Neural crest cell (in vitro differentiated cells): ENCODE measurements around the gene CD101. TPM values are rescaled to one million over a fixed set of nuclear protein-coding genes. Genes with fewer than 3 reads are reported as not detected.

Source experiments
- DNase-seq: peaks from one replicate; pipeline ENCODE4 v3.0.0; 2021; ENCODE audit warnings: low read depth, mixed read lengths, low spot score
- H3K27ac Mint-ChIP-seq: one replicate; pipeline ENCODE4 v1.8.0; 2021; ENCODE audit warnings: mild to moderate bottlenecking, mixed read lengths; ENCODE audit not compliant: unreplicated experiment
- H3K27me3 Mint-ChIP-seq: 2 replicates; pipeline ENCODE4 v1.8.0; 2021; ENCODE audit warnings: low read depth, mild to moderate bottlenecking, mixed read lengths
- H3K36me3 Mint-ChIP-seq: 2 replicates; pipeline ENCODE4 v1.8.0; 2021; ENCODE audit warnings: low read depth, mild to moderate bottlenecking, mixed read lengths
- H3K4me1 Mint-ChIP-seq: 2 replicates; pipeline ENCODE4 v1.8.0; 2021; ENCODE audit warnings: mixed read lengths
- H3K4me3 Mint-ChIP-seq: one replicate; pipeline ENCODE4 v1.8.0; 2021; ENCODE audit warnings: mild to moderate bottlenecking, mixed read lengths
- H3K9me3 Mint-ChIP-seq: 2 replicates; pipeline ENCODE4 v1.8.0; 2021; ENCODE audit warnings: mixed read lengths
- CTCF ChIP-seq: fragments of 200-600 bp; sonication (generic); conservative IDR thresholded peaks from 2 replicates; pipeline ENCODE4 v1.5.0; 2021; ENCODE audit warnings: antibody characterized with exemption, mild to moderate bottlenecking
- total RNA-seq: library from RNA; stranded (reverse); gene quantifications from 2 replicates; pipeline ENCODE4 v1.2.1, GENCODE V29; 2021

The CD101 gene
- total RNA-seq, 1 donor from 2014 or later = 3.7 TPM

- peaks cover 2% of the 10 kb centered on the region for H3K9me3 Mint-ChIP-seq
Measured at GRCh38 chr1:116982319-116983004, 19.1 kb upstream of the CD101 start.

GRCh38 chr1:116983112-116983511 is 18.4 kb upstream of the CD101 start:
- no peak overlapping the region for H3K27ac Mint-ChIP-seq

More at GRCh38 chr1:116982319-116983004, 19.1 kb upstream of the CD101 start:
- TF ChIP-seq CTCF = no peak
- no peak for DNase-seq
- Mint-ChIP-seq H3K36me3 (peaks cover 28% of the 10 kb centered on the region), H3K4me1 (peaks cover 8% of the 10 kb centered on the region), H3K27ac (no peak overlapping the region), H3K27me3 (no peaks in the 10 kb centered on the region), H3K4me3 (no peak overlapping the region)

GRCh38 chr1:116983678-116984077 is 17.9 kb upstream of the CD101 start:
- H3K4me1 Mint-ChIP-seq = peaks cover 20% of the 10 kb centered on the region
- H3K27me3 Mint-ChIP-seq = no peaks in the 10 kb centered on the region
- peaks cover 2% of the 10 kb centered on the region for H3K9me3 Mint-ChIP-seq
- H3K27ac Mint-ChIP-seq = no peak overlapping the region
- no peak overlapping the region for H3K4me3 Mint-ChIP-seq
- H3K36me3 Mint-ChIP-seq = peaks cover 25% of the 10 kb centered on the region
- no peak for TF ChIP-seq CTCF
- no peak for DNase-seq

More at GRCh38 chr1:116983112-116983511, 18.4 kb upstream of the CD101 start:
- H3K9me3 Mint-ChIP-seq = peaks cover 2% of the 10 kb centered on the region
- H3K36me3 Mint-ChIP-seq = peaks cover 23% of the 10 kb centered on the region
- peaks cover 14% of the 10 kb centered on the region for H3K4me1 Mint-ChIP-seq
- H3K27me3 Mint-ChIP-seq = no peaks in the 10 kb centered on the region
- H3K4me3 Mint-ChIP-seq = no peak overlapping the region
- no peak for DNase-seq
- TF ChIP-seq CTCF = no peak

GRCh38 chr1:116984406-116985160 is 17.0 kb upstream of the CD101 start:
- DNase-seq = no peak
- H3K9me3 Mint-ChIP-seq = peaks cover 2% of the 10 kb centered on the region
- H3K27me3 Mint-ChIP-seq = no peaks in the 10 kb centered on the region
- TF ChIP-seq CTCF = no peak
- no peak overlapping the region for H3K27ac Mint-ChIP-seq
- H3K4me3 Mint-ChIP-seq = no peak overlapping the region
- H3K36me3 Mint-ChIP-seq = peaks cover 23% of the 10 kb centered on the region
- H3K4me1 Mint-ChIP-seq = peaks cover 26% of the 10 kb centered on the region

- peak overlapping the region; percentile 10 for H3K4me3 Mint-ChIP-seq
- H3K9me3 Mint-ChIP-seq = peaks cover 3% of the 10 kb centered on the region
- peak overlapping the region; percentile 82 for H3K27ac Mint-ChIP-seq
- no peak for DNase-seq
- peaks cover 41% of the 10 kb centered on the region for H3K4me1 Mint-ChIP-seq
- peaks cover 27% of the 10 kb centered on the region for H3K36me3 Mint-ChIP-seq
- TF ChIP-seq CTCF = no peak
- H3K27me3 Mint-ChIP-seq = no peaks in the 10 kb centered on the region
Measured at GRCh38 chr1:116986421-116987255, 14.9 kb upstream of the CD101 start.
